ENCODE results near the gene PARD6G. TPM values are rescaled to one million over a fixed set of nuclear protein-coding genes. Genes with fewer than 3 reads are reported as not detected.

The PARD6G gene
- total and polyA plus RNA-seq, 9 donors = 8.2 to 16.7 (median 12.5) TPM

DNA sequence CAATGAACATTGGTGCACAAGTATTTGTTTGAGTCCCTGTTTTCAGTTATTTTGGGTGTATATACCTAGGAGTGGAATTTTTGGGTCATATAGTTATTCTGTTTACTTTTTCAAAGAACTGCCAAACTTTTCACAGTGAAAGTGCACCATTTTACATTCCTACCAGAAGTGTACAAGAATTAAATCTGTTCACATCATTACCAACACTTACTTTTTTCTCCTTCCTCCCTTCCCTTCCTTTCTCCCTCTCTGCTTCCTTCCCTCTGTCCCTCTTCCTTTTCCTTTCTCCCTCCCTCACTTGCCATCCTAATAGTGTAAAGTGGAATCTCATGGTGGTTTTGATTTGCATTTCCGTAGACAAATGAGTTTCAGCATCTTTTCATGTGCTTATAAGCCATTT is 126.4 kb downstream of the PARD6G start:
- Histone ChIP-seq H3K27me3 (no peaks in the 10 kb centered on the region), H3K4me1 (ENCODE audit: insufficient read depth) (no peaks in the 10 kb centered on the region), H3K27ac (no peak overlapping the region), H3K36me3 (no peaks in the 10 kb centered on the region), H3K9me3 (no peaks in the 10 kb centered on the region), H3K4me3 (no peak overlapping the region)
- TF ChIP-seq POLR2A (IDR thresholded peaks at IDR 0.05) (no peak), EP300 (IDR thresholded peaks at IDR 0.05) (no peak)
- TF ChIP-seq, protein P1, sequence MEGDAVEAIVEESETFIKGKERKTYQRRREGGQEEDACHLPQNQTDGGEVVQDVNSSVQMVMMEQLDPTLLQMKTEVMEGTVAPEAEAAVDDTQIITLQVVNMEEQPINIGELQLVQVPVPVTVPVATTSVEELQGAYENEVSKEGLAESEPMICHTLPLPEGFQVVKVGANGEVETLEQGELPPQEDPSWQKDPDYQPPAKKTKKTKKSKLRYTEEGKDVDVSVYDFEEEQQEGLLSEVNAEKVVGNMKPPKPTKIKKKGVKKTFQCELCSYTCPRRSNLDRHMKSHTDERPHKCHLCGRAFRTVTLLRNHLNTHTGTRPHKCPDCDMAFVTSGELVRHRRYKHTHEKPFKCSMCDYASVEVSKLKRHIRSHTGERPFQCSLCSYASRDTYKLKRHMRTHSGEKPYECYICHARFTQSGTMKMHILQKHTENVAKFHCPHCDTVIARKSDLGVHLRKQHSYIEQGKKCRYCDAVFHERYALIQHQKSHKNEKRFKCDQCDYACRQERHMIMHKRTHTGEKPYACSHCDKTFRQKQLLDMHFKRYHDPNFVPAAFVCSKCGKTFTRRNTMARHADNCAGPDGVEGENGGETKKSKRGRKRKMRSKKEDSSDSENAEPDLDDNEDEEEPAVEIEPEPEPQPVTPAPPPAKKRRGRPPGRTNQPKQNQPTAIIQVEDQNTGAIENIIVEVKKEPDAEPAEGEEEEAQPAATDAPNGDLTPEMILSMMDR (IDR thresholded peaks at IDR 0.05) = no peak
- intact Hi-C loops (cut with DNase I) = no loop called here
- no peak for DNase-seq
- WGBS, 3 donors = 0 to 88% (median 79%) methylated on average over 1 of the region's 1 CpG

DNA sequence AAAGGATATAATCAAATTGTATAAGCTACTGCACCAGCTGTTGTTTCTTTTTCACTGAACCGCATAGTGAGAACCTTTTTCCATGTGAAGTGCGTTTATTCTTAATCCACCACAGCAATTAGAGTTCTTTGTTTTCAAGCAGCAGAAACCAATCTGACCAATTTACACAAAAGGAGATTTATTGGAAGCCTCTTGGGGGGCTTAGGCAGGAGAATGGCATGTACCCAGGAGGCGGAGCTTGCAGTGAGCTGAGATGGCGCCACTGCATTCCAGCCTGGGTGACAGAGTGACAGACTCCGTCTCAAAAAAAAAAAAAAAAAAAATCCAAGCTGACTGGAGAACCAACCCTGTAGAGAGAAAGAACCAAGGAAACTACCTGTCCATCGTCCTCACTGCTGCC is 128.2 kb downstream of the PARD6G start:
- Histone ChIP-seq H3K9me3 (no peaks in the 10 kb centered on the region), H3K4me3 (no peak overlapping the region), H3K27ac (no peak overlapping the region), H3K27me3 (no peaks in the 10 kb centered on the region), H3K4me1 (ENCODE audit: insufficient read depth) (peaks cover 2% of the 10 kb centered on the region), H3K36me3 (no peaks in the 10 kb centered on the region)
- DNase-seq = no peak
- WGBS, 3 donors = 83 to 86% (median 83%) methylated on average over 6 of the region's 6 CpGs
- TF ChIP-seq POLR2A (IDR thresholded peaks at IDR 0.05) = no peak
- TF ChIP-seq, protein P1 (IDR thresholded peaks at IDR 0.05) = no peak
- no peak for TF ChIP-seq EP300 (IDR thresholded peaks at IDR 0.05)
- intact Hi-C loops (cut with DNase I) = no loop called here

DNA sequence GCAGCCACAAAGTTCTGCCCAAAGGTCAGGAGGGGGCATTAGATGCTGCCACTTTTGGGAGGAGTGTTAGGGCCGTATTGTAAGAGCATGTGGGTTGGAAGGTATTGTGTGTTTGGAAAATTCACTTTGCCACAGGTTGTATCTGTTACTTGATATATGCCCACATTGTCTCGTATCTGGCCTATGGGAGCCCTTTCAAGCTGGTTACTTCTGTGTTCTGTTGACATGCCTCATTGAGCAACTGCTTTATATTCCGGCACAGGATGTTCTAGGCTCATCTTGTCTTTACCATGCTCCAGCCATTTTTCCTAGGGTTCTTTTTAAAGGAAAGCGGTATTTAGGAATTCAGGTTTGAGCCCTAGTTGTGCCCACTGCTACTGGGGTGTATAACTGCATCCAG is 132.3 kb downstream of the PARD6G start:
- Histone ChIP-seq H3K27ac (no peak overlapping the region), H3K27me3 (no peaks in the 10 kb centered on the region), H3K9me3 (no peaks in the 10 kb centered on the region), H3K4me3 (no peak overlapping the region), H3K36me3 (no peaks in the 10 kb centered on the region), H3K4me1 (ENCODE audit: insufficient read depth) (peaks cover 4% of the 10 kb centered on the region)
- 90 to 96% (median 93%) methylated on average over 4 of the region's 4 CpGs for WGBS, 3 donors
- no peak for DNase-seq
- TF ChIP-seq POLR2A (IDR thresholded peaks at IDR 0.05) (no peak), EP300 (IDR thresholded peaks at IDR 0.05) (no peak)
- TF ChIP-seq, protein P1 (IDR thresholded peaks at IDR 0.05) = no peak
- intact Hi-C loops (cut with DNase I) = no loop called here

DNA sequence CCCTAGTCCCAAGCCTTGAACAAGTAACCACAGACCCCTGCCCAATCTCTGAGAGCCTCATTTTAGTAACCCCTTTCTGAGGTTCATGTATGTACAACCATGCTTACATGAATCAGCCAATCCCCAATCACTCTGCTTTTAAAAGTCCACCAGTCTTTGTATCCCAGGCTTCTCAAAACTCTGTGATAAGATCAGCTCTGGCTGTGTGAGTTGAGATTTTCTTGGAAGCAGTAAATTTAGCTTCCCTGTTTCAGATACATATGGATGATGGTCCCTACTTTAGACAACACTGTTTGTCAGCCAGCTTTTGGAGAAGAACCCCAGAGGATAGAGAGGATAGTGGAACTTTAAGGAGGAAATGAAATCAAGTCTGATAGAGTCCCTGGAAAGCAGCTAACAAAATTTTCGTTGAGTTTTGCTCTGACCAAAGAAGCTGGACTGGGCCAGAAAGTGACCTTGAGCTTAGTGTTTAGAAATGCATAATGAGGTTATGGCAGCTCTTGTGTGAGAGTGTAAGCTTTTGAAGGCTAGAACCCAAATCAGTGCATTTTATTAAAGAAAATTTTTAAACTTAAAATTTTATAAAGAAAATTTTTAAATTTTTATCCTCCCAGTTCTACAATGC is 134.6 kb downstream of the PARD6G start:
- no peaks in the 10 kb centered on the region for H3K36me3 ChIP-seq
- no peaks in the 10 kb centered on the region for H3K9me3 ChIP-seq
- peaks cover 4% of the 10 kb centered on the region for H3K4me1 ChIP-seq (ENCODE audit: insufficient read depth)
- no peaks in the 10 kb centered on the region for H3K27me3 ChIP-seq
- TF ChIP-seq POLR2A (IDR thresholded peaks at IDR 0.05) (no peak), EP300 (IDR thresholded peaks at IDR 0.05) (no peak)
- TF ChIP-seq, protein P1 (IDR thresholded peaks at IDR 0.05) = no peak
- intact Hi-C loops (cut with DNase I) = no loop called here
- H3K4me3 ChIP-seq = no peak overlapping the region
- 0 to 7% (median 3%) methylated on average over 1 of the region's 1 CpG for WGBS, 3 donors
- peak overlapping the region in 1 of 2 donors; percentile 17 for H3K27ac ChIP-seq
- no peak for DNase-seq
